Measurements from ENCODE around the gene VPS45. TPM values are rescaled to one million over a fixed set of nuclear protein-coding genes. Genes with fewer than 3 reads are reported as not detected.
A peak's percentile ranks its signal among the peaks of the same experiment; 100 is the strongest.

VPS45 gene
- total RNA-seq, 2 donors from 2014 or later = 30.3 to 30.6 TPM

GRCh38 chr1:150171801-150172200, 104.2 kb downstream of the VPS45 start:
- no peaks in the 10 kb centered on the region for H3K27me3 ChIP-seq
- no peaks in the 10 kb centered on the region for H3K4me1 ChIP-seq
- no peaks in the 10 kb centered on the region for H3K36me3 ChIP-seq
- no peak for DNase-seq
- intact Hi-C loops (cut with DNase I) = loop anchor here (10.0 kb wide), 1 partner anchor 207 kb away; no protein-coding TSS in a partner anchor
- no peak overlapping the region for H3K9ac ChIP-seq (ENCODE audit: low read depth in 2 of 2, low read length in 2 of 2)
- no peaks in the 10 kb centered on the region for H3K9me3 ChIP-seq
- H3K27ac ChIP-seq = no peak overlapping the region
- TF ChIP-seq CTCF (IDR thresholded peaks at IDR 0.05) = no peak
- no peak overlapping the region for H3K4me3 ChIP-seq

DNA sequence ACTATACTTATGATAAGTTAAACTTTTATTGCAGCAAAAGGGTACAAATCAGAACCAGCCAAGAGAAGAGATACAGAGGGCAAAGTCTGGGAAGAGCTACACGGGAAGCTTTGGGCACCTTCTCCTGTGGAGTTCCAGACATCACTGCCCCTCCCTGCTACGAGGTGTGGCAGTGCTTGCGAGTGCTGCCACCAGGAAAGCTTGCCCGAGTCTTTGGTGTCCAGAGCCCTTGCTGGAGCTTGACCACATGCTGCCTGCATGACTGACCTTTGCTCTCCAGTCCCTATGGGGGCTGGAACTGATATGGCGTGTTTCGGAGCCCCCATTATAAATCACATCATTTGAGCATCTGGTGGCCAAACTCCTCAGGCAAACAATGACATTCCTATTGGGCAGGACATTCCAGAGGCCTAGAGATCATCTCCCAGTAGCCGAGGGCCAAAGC, 105.6 kb downstream of the VPS45 start:
- Histone ChIP-seq H3K36me3 (no peaks in the 10 kb centered on the region), H3K27me3 (no peaks in the 10 kb centered on the region), H3K4me3 (no peak overlapping the region), H3K9me3 (no peaks in the 10 kb centered on the region), H3K9ac (ENCODE audit: low read depth in 2 of 2, low read length in 2 of 2) (no peak overlapping the region), H3K4me1 (no peaks in the 10 kb centered on the region), H3K27ac (no peak overlapping the region)
- no peak for TF ChIP-seq CTCF (IDR thresholded peaks at IDR 0.05)
- peak; percentile 56 for DNase-seq
- intact Hi-C loops (cut with DNase I) = loop anchor here (10.0 kb wide), 1 partner anchor 208 kb away; no protein-coding TSS in a partner anchor

DNA sequence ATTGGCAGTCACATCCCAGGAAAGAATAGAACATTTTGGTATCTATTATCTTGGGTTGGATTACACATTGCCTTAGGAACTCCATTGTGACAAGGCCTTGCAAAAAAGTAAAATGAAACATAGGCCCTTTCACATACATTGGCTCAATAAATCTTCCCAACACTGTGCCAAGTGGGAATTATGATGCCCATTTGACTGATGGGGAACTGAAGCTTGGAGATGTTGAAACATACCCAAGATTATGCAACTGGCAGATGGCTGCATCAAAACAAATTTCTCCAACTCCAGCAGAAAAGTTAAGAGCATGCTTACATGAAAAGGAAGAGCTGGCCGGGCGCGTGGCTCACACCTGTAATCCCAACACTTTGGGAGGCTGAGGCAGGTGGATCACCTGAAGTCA, 109.0 kb downstream of the VPS45 start:
- Histone ChIP-seq H3K36me3 (no peaks in the 10 kb centered on the region), H3K4me3 (no peak overlapping the region), H3K9ac (ENCODE audit: low read depth in 2 of 2, low read length in 2 of 2) (no peak overlapping the region), H3K27me3 (no peaks in the 10 kb centered on the region), H3K9me3 (no peaks in the 10 kb centered on the region), H3K27ac (no peak overlapping the region), H3K4me1 (no peaks in the 10 kb centered on the region)
- TF ChIP-seq CTCF (IDR thresholded peaks at IDR 0.05) = no peak
- intact Hi-C loops (cut with DNase I) = loop anchor here (10.0 kb wide), 1 partner anchor 212 kb away; no protein-coding TSS in a partner anchor
- no peak for DNase-seq

DNA sequence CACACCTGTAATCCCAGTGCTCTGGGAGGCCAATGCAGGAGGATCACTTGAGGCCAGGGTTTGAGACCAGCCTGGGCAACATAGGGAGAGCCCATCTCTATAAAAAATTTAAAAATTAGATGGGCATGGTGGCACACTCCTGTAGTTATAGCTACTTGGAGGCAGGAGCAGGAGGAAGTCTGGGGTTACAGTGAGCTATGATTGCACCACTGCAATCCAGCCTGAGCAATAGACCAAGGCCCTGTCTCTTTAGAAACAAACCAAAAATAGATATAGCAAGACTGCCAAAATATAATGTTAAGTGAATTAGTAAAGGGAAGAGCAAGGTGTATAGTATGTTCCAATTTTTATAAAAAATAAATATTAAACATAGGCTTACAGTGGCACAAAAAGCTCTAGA, 111.0 kb downstream of the VPS45 start:
- TF ChIP-seq CTCF (IDR thresholded peaks at IDR 0.05) = no peak
- H3K27ac ChIP-seq = no peak overlapping the region
- no peaks in the 10 kb centered on the region for H3K27me3 ChIP-seq
- no peaks in the 10 kb centered on the region for H3K36me3 ChIP-seq
- no peaks in the 10 kb centered on the region for H3K9me3 ChIP-seq
- no peak overlapping the region for H3K4me3 ChIP-seq
- intact Hi-C loops (cut with DNase I) = loop anchor here (10.0 kb wide), 1 partner anchor 214 kb away; no protein-coding TSS in a partner anchor
- no peaks in the 10 kb centered on the region for H3K4me1 ChIP-seq
- no peak for DNase-seq
- no peak overlapping the region for H3K9ac ChIP-seq (ENCODE audit: low read depth in 2 of 2, low read length in 2 of 2)

DNA sequence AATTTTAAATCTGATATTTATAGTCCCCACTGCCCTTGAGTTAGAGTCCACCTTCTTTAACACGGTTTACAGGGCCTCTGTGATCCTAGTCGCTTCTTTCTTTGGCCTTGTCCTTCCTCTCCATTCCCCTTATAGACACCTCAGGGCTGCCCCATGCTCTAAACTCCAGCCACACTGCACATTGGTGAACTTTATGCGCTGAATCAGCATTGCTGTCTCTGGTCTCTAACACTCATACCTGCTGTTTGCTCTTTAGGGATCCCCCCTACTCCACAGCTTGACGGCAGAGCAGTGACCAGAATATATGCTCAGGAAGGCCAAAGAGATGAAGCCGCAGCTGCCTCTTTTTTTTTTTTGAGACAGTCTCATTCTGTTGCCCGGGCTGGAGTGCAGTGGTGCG, 112.3 kb downstream of the VPS45 start:
- no peak for TF ChIP-seq CTCF (IDR thresholded peaks at IDR 0.05)
- DNase-seq = no peak
- no peak overlapping the region for H3K27ac ChIP-seq
- intact Hi-C loops (cut with DNase I) = loop anchor here (10.0 kb wide), 1 partner anchor 215 kb away; no protein-coding TSS in a partner anchor
- no peak overlapping the region for H3K9ac ChIP-seq (ENCODE audit: low read depth in 2 of 2, low read length in 2 of 2)
- no peaks in the 10 kb centered on the region for H3K9me3 ChIP-seq
- no peaks in the 10 kb centered on the region for H3K27me3 ChIP-seq
- H3K4me1 ChIP-seq = no peaks in the 10 kb centered on the region
- H3K36me3 ChIP-seq = no peaks in the 10 kb centered on the region
- H3K4me3 ChIP-seq = no peak overlapping the region
